CD4-positive, alpha-beta T cell treated with Interleukin-15 for 1 hour (primary cell): ENCODE data around the gene GDPGP1.
"Not testable (repeated sequence)": the region's sequence is repeated elsewhere in the genome, so short reads cannot be mapped to it uniquely, and the experiment has no call there.

ENCODE experiments used
- DNase-seq: peaks from one replicate; pipeline ENCODE4 v3.0.0-alpha.2; 2020

GDPGP1 gene, protein sequence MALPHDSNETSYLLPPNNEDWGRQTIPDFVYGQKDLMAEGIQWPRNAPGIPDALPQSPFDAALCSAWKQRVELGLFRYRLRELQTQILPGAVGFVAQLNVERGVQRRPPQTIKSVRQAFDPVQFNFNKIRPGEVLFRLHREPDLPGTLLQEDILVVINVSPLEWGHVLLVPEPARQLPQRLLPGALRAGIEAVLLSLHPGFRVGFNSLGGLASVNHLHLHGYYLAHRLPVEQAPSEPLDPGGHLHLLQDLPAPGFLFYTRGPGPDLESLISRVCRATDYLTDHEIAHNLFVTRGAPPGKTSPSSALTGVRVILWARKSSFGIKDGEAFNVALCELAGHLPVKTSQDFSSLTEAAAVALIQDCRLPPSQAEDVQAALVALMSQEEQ

DNA sequence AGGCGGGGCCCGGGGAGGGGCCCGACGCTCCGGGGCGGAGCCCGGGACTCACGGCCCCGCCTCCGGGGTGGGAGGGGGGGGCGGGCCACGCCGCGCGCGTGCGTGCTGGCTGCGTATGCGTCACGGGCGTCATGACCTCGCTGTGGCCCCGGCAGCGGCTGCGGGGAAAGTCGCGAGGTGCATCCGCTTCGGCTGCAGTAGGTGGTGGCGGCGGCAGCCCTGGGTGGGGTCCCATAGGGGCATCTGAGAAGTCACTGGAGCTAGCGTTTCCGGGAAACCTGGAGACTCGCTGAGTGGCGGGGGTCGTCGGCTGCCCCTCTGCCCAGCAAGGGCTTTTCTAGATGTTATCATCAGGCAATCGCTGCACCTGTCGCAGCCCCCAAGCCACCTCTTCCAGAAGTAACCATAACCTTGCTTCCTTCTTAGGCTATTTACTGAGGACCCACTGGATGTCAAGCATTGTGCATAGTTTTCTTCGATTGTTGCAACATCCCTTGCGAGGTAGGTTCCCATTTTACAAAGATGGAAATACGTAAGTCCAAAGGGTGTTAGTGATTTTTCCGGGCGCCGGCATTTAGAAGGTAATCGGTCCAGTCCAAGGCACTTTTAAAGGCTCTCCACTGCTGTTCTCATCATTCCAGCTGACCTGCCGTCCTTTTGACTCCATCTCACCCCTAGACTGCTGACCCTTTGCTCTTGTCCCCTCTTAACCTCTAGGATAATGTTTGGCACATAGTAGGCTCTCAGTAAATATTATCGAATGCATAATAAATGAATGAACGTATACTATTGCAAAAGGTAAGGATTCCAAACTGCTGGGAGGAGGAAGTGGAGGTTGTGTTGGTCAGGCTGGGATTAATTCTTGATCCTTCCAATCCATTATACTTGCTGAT lies at the start of gene GDPGP1:
Gene GDPGP1, plus strand, starts transcription at position 114 of the 893 bp plus-strand sequence. CDS start 6,700 bp downstream, outside the sequence.
- DNase-seq, result no peak

DNA sequence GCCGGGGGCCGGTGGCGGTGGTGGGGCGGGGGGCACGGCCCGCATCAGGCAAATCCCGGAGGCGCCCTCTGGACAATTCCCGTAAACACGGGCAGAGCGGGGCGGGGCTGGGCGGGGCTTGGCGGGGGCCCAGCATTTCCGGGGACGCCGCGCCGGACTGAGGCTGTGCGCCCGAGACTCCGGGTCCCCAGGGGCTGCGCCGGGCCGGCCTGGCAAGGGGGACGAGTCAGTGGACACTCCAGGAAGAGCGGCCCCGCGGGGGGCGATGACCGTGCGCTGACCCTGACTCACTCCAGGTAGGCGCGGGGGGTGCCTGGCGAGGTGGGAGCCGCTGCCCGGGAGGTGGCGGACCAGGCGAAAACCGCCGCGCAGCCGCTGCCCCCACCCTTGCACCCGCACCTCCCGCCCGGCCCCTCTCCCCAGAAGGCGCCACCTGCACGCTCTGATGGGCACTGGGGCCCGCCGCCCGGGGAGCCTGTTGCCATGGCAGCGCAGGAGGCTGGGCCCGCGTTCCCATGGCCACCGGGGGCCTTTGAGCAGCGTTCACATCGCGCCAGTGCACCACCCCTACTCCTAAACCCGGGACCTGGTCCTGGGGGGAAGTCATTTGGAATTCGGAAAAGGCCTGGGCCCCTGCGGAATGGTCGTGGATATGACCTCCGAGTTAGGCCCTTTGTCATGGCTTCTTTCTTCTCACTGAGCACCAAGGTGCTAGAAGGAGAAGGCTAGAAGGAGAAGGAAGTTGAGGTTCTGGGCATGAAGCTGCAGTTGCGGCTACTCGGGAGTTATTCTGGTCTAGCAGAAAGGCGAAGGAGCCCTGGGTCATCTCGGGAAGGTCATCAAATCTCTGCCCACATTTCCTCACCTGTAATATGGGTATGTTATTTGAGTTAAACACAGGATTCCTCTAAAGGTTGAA lies 49.0 kb upstream of the GDPGP1 start:
- DNase-seq, result peak; percentile 75

DNA sequence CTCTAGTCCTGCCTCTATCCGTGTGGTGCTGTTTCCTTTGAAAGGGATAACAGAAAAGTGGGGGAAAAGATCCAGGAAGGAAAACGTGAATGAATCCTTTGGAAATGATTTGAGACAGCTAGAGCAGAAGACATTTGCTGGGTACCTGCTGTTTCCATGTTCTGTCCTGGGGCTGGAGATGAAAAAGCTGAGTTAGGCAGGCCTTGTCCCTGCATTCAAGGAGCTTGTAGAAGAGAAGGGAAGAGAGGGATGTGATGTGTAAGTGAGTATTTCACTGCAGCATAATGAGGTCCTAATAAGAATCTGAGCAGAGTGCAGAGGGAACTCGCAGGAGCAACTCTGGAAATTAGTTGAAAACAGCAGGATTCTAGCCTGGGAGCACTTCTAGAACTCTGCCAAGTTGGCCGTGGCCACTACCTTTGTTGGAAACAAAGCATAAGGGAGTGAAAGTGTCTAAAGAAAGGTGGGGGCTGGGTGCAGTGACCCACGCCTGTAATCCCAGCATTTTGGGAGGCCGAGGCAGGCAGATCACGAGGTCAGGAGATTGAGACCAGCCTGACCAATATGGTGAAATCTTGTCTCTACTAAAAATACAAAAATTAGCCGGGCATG lies 46.6 kb upstream of the GDPGP1 start:
- DNase-seq, result no peak

DNA sequence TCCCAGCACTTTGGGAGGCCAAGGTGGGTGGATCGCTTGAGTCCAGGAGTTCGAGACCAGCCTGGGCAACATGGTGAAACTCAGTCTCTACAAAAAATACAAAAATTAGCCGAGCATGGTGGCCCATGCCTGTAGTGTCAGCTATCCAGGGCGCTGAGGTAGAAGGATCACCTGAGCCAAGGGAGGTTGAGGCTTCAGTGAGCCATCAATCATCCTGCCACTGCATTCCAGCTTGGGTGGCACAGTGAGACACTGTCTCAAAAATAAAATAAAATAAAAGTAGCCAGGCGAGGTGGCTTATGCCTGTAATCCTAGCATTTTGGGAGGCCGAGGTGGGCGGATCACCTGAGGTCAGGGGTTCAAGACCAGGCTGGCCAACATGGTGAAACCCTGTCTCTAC lies 45.9 kb upstream of the GDPGP1 start:
- not testable (repeated sequence) for DNase-seq

DNA sequence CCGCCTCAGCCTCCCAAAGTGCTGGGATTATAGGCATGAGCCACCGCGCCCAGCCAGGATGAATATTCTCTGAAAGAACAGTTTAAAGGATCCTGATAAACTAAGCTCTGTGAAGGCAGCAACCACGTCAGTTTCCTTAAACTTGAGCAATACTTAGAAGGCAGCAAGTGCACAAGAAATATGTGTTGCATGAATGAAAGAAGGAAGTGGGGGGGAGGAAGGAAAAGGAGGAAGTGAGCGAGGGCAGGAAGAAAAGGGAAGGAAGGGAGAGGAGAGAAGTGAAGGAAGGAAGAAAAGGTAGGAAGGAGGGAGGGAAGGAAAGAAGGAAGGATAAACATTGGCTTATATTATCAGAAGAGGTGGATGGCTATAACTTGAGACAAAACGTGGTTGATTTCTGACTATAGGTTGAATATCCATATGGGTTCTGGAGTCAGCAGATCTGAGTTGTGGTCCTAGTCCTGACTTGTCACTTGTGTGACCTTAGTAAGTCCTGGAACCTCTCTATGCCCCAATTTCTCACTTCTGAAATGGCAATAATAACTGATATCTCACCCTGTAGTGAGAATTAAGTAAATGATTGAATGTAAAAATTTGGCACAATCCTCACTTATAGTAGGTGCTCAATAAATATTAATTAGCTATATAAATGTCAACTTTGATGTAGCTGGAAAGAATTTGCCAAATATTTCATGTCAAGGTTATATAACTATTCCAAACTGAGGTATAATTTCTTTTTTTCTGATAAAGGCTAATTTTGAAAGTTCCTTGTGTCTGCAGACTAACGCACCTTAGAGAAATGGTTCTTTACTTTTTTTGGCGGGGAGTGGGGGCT lies 44.9 kb upstream of the GDPGP1 start:
- DNase-seq, result no peak

DNA sequence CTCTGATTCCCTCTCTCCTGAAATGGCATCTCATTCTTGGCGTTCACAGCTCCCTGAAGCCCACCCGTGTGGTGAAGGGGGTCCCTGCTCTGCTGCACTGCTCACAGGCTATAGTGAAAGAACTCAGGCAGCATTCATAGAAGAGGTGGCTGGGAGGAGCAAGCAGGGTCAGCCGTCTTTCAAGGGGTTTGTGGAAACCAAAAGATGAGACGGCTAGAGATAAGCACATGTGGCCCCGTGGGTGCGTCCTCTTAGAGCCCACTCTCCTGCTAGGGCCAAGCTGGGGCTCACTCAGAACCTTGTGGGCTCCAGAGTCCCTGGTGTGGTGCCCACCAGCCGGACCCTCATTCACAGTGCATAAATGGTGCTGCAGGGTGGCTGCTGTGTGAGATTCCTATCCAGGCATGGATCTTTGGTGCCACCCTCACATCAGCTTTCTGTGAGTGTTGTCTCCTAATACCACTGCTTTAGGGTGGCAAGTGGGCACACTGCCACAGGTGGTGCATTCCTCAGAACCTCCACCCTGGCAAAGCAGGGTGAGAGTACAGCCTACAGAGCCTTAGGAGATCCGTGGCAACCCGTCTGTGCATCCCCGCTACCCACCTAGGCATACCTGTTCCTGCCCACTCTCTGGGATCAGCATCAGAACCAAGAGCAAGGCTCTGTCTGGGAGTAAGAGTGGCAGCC lies 44.1 kb upstream of the GDPGP1 start:
- no peak for DNase-seq

DNA sequence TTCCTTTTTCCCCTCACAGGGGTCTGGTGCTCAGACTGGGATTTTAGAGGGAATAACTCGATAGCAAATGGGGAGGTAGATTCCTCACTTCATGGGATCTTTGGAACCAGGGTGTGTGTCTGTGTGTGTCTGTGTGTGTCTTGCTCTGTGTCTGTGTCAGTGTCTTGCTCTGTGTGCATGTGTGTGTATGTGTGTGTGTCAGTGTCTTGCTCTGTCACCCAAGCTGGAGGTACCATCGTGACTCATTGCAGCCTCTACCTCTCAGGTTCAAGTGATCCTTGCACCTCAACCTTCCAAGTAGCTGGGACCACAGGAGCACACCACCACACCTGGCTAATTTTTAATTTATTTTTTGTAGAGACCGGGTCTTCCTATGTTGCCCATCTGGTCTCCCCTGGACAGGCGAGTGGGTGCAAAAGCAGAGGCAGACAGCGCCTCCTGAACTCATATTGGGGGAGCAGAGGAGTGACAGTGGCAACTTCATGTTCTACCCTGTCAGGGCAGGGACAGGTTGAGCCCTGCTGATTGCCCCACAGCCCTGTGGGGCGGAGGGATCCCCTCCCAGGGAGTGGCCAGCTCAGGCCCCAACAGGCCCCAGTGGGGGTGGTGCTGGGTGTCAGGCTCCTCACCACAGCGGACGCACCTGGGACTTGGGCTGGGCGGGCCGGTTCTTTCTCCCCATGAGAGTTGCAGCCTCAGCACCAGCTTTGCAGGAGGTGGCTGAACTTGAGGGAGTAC lies 43.2 kb upstream of the GDPGP1 start:
- DNase-seq, result peak; percentile 66

DNA sequence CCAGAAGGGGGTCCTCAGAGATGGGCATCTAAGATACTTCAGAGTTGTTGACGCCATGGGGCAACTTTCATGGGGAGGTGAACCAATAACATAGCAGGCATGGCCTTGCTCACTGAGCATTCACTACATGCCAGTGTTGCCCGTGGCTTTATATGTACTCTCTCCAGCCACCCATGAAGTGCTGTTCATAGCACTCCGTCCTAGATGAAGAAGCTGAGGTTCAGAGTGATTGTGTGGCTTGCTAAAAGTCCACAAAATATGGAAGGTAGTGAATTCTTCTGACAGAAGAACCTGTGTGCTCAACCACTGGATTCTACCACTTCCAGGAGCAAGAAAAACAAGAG lies 42.7 kb upstream of the GDPGP1 start:
- no peak for DNase-seq

DNA sequence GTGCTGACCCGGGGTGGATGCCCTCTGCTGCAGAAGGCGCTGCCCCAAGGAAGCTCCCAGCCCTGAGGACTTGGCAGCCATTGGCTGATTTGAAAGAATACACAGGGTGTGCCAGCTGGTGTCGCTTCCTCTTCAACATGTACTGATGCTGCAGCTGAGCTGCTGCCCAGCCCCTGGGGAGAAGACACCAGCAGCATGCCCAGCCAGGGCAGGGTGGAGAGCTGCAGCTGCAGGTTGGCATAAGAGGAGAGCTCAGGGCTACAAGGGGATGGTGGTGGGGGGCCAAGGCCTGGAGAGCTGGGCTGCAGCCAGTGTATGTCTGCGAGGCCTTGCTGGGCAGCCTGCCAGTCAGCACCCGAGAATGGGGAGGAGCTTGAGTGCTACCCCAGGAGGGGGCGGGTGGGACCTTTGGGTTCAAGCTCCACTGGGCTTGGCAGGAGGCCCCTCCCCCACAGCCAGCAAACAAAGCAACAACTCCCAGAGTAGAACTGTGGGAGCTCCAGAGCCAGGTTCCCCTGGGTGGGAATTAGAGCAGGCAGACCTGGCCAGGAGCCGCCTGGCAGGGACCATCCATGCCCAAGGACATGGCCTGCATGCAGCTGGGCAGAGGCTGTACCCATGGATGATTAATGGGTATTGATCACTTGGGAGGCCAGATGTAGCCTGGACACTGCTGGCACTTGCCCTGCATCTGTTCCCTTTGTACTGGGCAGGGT lies 42.1 kb upstream of the GDPGP1 start:
- DNase-seq, result peak; percentile 78

DNA sequence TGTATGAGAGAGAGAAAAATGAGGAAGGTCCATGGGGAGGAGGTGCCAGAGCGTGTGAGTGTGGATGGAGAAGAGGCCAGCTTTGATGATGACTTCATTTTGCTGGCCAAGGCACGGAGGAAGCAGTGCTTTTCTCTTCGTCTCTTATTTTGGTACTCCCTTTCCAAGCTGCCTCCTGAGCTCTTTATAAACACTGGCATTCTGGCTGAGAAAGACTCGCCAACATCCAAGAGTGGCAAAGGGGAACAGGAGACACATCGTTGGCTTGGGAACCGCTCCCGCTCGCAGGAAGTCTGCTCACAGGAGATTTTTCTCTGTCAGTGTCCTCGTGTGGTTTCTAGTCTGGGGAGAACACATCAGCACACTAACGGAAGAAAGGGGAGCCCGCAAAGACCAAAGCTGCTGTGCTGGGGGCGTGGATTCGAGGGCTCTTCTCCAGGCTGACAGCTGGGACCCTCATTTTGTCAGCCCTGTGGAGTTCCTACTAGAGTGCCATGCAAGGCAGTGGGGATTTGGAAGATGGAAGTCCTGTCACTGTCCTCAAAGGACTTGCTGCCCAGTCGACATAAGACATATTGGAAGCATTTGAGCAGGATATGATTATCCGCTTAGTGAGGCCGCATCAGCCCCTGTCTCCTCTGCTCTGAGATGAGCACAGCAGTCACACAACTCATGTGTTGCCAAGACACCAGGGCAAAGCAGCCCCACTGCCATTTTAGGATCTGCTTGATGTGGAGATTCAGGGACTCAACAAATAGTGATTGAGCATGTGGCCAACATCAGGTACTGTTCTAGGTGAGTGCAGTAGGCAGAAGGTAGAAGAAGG lies 40.8 kb upstream of the GDPGP1 start:
- DNase-seq, result no peak

DNA sequence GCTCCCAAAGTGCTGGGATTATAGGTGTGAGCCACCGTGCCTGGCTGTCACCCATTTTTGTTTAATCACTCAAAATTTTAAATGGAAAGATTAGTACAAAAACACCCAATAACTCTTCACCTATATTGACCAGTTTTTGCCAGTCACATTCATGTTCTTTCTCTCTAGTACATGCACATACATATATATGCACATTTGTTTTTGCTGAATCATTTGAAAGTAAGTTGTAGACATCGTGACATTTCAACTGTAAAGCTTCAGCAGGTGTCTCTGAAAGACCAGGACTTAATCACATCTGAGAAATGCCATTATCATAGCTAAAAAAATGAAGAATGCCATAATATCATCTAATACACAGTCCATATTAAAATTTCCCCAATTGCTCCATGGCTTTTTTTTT lies 39.4 kb upstream of the GDPGP1 start:
- DNase-seq, result no peak

DNA sequence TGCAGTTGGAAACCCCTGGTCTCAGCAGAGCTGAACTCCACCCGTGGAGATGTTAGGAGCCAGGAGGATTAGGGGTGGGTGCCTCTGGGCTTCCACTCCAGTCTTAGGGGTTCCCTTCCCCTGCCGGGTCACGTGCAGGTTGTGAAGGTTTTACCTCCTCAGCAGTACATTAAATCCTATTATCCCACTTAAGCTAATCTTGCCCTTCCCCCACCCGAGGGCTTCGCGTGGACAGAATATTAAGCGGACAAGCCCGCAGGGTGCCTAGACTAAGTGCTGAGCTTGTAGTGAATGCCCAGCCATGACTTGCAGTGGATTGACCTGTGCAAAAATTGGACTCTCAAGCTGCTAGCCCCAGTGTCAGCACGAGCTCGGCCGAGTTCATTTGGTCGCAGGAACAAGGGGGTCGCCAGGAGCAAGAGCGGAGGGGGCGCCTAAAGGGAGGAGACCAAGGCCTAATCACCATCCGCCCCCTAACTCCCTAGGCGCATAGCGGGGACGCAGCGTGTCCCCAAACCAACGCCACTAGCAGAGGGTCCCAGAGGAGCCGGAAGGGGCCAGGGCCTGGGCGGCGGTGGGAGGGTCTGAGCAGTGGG lies 33.4 kb upstream of the GDPGP1 start:
- DNase-seq, result no peak

DNA sequence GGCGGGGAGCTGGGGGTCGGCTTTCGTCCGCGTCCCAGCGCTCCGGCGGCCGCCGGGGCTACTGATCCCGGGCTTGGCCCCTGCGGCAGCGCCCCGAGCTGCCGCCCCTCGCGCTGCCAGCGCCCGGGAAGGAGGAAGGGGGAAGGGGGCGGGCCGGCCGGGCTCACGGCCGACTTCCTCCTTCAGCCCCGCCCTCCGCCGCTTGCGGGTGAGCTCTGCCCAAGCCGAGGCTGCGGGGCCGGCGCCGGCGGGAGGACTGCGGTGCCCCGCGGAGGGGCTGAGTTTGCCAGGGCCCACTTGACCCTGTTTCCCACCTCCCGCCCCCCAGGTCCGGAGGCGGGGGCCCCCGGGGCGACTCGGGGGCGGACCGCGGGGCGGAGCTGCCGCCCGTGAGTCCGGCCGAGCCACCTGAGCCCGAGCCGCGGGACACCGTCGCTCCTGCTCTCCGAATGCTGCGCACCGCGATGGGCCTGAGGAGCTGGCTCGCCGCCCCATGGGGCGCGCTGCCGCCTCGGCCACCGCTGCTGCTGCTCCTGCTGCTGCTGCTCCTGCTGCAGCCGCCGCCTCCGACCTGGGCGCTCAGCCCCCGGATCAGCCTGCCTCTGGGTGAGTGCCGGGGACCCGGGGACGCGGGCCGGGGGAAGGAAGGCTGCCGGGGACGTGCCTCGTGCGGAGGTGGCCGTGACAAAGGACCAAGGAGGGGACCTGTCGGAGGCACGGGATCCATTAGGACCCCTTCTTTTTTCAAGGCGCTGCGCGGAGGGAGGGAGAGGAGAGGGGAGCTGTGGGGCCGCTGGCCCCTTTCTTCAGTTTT lies 32.7 kb upstream of the GDPGP1 start, which contains the start of gene SEMA4B:
Gene SEMA4B, plus strand, starts transcription at position 201 of the 814 bp plus-strand sequence. Its CDS starts 249 bp downstream, at position 450.
- DNase-seq, result peak; percentile 68

DNA sequence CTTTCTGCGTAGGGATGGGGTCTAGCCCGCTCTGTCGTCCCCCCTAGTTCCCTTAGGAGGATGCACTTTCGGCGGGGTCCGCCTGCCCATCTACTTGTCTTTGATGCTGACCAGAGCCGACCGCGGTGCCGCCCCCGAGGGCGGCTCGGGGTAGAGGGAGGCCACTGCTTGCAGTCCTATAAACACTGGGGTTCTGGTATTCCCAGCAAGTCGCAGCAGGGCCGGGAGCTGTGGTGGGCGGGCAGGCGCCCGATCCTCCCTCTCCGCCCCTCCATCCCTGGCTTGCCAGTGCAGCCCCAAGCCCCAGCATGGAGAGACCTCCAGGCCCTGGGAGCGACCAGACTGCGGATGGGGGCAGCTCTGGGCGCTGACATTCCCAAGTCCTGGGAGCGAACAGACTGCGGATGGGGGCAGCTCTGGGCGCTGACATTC lies 32.0 kb upstream of the GDPGP1 start:
- no peak for DNase-seq

DNA sequence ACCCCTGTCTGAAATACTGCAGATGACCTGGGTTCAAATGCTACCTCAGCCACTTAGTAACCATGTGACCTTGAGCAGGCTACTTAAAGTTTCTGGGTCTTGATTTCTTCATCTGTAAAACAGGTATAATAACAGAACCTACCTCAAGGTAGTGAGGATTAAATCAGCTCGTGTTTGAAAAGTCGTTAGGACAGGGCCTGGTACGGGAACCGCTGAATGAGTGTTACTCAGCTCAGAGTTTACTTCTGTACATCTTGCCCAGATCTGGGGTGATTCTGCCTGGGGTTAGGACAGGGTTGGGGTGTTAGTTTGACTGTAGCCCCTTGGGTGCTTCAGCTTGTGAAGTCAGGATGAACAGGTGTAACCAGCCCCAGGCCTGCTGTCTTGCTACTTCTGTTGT lies 31.1 kb upstream of the GDPGP1 start:
- DNase-seq, result no peak

DNA sequence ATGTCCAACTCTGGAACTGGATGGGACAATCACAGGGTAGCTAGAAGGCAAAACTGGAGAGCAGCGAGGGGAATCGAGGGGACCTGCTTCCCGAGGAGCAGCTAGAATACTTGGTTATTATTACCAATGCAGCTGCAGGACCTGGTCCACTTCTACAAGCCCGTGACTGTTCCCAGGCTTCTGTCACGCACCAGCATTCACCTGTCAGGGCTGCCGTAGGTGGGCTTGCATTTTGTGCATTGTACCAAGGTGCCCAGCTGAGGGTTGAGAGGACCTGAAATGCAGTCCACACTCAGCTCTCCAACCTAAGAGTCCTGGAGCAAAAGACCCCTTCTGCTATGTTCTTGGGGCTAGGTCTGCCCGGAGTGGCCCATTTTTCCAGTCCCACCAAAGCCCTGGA lies 30.5 kb upstream of the GDPGP1 start:
- no peak for DNase-seq

DNA sequence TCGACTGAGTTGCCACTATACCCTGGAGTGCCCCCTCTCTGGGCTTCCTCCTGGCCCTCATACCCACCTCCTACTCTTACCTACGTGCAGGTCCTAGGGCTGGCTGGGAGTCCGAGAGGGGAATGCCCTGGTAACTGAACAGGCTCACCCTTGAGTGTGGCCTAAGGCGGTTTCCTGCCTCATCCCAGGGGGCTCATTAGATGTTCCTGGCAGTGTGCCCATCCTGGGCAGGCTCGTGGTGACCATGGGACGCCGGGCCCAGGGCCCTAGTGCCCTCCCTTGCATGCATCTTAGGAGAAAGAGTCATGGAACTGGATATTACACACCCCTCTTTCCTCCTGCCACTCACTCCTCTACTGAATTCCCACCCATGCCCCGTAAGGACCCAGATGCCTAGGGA lies 30.1 kb upstream of the GDPGP1 start:
- no peak for DNase-seq
